Measurements from ENCODE around the gene COL9A3. TPM values are rescaled to one million over a fixed set of nuclear protein-coding genes. Genes with fewer than 3 reads are reported as not detected.

Gene COL9A3
- total RNA-seq, 1 experiment from 2014 or later: 136 TPM

- peaks cover 4% of the 10 kb centered on the region for H3K4me1 Mint-ChIP-seq
- ATAC-seq: no peak
- peaks cover 30% of the 10 kb centered on the region for H3K36me3 Mint-ChIP-seq
- peak overlapping the region; percentile 83 for H3K4me3 Mint-ChIP-seq
- TF ChIP-seq ZNF416 (CRISPR knock-in tag; IDR thresholded peaks at IDR 0.05): no peak
- TF ChIP-seq ERG (CRISPR knock-in tag; IDR thresholded peaks at IDR 0.05): no peak
- no peak for TF ChIP-seq NFYB (CRISPR knock-in tag; conservative IDR thresholded peaks at IDR 0.05; ENCODE audit: low read depth)
- no peak for TF ChIP-seq EMX1 (CRISPR knock-in tag; IDR thresholded peaks at IDR 0.05)
- no peak for TF ChIP-seq STAT6 (CRISPR knock-in tag; conservative IDR thresholded peaks at IDR 0.05; ENCODE audit: low read depth)
- TF ChIP-seq, protein P1, sequence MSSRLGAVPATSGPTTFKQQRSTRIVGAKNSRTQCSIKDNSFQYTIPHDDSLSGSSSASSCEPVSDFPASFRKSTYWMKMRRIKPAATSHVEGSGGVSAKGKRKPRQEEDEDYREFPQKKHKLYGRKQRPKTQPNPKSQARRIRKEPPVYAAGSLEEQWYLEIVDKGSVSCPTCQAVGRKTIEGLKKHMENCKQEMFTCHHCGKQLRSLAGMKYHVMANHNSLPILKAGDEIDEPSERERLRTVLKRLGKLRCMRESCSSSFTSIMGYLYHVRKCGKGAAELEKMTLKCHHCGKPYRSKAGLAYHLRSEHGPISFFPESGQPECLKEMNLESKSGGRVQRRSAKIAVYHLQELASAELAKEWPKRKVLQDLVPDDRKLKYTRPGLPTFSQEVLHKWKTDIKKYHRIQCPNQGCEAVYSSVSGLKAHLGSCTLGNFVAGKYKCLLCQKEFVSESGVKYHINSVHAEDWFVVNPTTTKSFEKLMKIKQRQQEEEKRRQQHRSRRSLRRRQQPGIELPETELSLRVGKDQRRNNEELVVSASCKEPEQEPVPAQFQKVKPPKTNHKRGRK (CRISPR knock-in tag; IDR thresholded peaks at IDR 0.05; ENCODE audit: borderline replicate concordance): no peak
- TF ChIP-seq KAT7 (CRISPR knock-in tag; IDR thresholded peaks at IDR 0.05; ENCODE audit: borderline replicate concordance): no peak
- TF ChIP-seq, protein P2, sequence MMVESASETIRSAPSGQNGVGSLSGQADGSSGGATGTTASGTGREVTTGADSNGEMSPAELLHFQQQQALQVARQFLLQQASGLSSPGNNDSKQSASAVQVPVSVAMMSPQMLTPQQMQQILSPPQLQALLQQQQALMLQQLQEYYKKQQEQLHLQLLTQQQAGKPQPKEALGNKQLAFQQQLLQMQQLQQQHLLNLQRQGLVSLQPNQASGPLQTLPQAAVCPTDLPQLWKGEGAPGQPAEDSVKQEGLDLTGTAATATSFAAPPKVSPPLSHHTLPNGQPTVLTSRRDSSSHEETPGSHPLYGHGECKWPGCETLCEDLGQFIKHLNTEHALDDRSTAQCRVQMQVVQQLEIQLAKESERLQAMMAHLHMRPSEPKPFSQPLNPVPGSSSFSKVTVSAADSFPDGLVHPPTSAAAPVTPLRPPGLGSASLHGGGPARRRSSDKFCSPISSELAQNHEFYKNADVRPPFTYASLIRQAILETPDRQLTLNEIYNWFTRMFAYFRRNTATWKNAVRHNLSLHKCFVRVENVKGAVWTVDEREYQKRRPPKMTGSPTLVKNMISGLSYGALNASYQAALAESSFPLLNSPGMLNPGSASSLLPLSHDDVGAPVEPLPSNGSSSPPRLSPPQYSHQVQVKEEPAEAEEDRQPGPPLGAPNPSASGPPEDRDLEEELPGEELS (CRISPR knock-in tag; IDR thresholded peaks at IDR 0.05): no peak
- TF ChIP-seq PRRX2 (CRISPR knock-in tag; IDR thresholded peaks at IDR 0.05): no peak
- TF ChIP-seq MLX (CRISPR knock-in tag; IDR thresholded peaks at IDR 0.05): no peak
- no peak for TF ChIP-seq CREM (CRISPR knock-in tag; IDR thresholded peaks at IDR 0.05)
- peaks cover 11% of the 10 kb centered on the region for H3K27me3 Mint-ChIP-seq (ENCODE audit: low read depth)
- CTCF ChIA-PET: interaction anchor here (1.8 kb wide), 1 partner anchor 10 kb away, joined by 8 read pairs; no protein-coding TSS in a partner anchor
- H3K27ac Mint-ChIP-seq: peak overlapping the region; percentile 82; the same call in 1 of the 2 replicates
- H3K9me3 Mint-ChIP-seq: no peaks in the 10 kb centered on the region
- POLR2A ChIA-PET: no interaction called here
- no peak for DNase-seq (ENCODE audit: low spot score)
Observed at GRCh38 chr20:62797671-62798532, 18.9 kb upstream of the COL9A3 start.

GRCh38 chr20:62799036-62799435, 17.8 kb upstream of the COL9A3 start:
- no peak for DNase-seq (ENCODE audit: low spot score)
- Mint-ChIP-seq H3K27me3 (ENCODE audit: low read depth) (peaks cover 15% of the 10 kb centered on the region), H3K9me3 (no peaks in the 10 kb centered on the region), H3K36me3 (peaks cover 30% of the 10 kb centered on the region), H3K4me3 (no peak overlapping the region), H3K4me1 (peaks cover 2% of the 10 kb centered on the region), H3K27ac (no peak overlapping the region)
- ChIA-PET CTCF (no interaction called here), POLR2A (no interaction called here)
- TF ChIP-seq, protein P3, sequence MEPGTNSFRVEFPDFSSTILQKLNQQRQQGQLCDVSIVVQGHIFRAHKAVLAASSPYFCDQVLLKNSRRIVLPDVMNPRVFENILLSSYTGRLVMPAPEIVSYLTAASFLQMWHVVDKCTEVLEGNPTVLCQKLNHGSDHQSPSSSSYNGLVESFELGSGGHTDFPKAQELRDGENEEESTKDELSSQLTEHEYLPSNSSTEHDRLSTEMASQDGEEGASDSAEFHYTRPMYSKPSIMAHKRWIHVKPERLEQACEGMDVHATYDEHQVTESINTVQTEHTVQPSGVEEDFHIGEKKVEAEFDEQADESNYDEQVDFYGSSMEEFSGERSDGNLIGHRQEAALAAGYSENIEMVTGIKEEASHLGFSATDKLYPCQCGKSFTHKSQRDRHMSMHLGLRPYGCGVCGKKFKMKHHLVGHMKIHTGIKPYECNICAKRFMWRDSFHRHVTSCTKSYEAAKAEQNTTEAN (CRISPR knock-in tag; IDR thresholded peaks at IDR 0.05): no peak
- TF ChIP-seq PRDM15 (CRISPR knock-in tag; IDR thresholded peaks at IDR 0.05) (no peak), IRF1 (CRISPR knock-in tag; IDR thresholded peaks at IDR 0.05) (no peak), ZNF671 (CRISPR knock-in tag; IDR thresholded peaks at IDR 0.05) (no peak), NR2C2 (CRISPR knock-in tag; IDR thresholded peaks at IDR 0.05) (no peak), MXD4 (CRISPR knock-in tag; IDR thresholded peaks at IDR 0.05; ENCODE audit: borderline replicate concordance) (no peak)
- ATAC-seq: no peak

Measured in WTC11 (cell line).